HT-29 (cell line): ENCODE measurements around the gene GPR108. TPM values are rescaled to one million over a fixed set of nuclear protein-coding genes. Genes with fewer than 3 reads are reported as not detected.
"Not testable (repeated sequence)": the region's sequence is repeated elsewhere in the genome, so short reads cannot be mapped to it uniquely, and the experiment has no call there.

Source experiments
- DNase-seq: peaks from one replicate; pipeline ENCODE4 v3.0.0-alpha.2; 2015; ENCODE audit warnings: low spot score
- total RNA-seq: library from RNA; depleted of rRNA; stranded (reverse); fragments of >200 nt; shearing (Covaris generic); gene quantifications from 2 replicates; pipeline ENCODE4 v1.2.3, GENCODE V29; 2014

Gene GPR108
- total RNA-seq, 1 experiment from 2014 or later = 74.2 TPM

- DNase-seq = peak; percentile 27
These were observed 23.8 kb upstream of the GPR108 start for GRCh38 chr19:6761053-6761676.

GRCh38 chr19:6760606-6761005 is 23.2 kb upstream of the GPR108 start:
- no peak for DNase-seq

- DNase-seq = no peak
These were observed 17.5 kb upstream of the GPR108 start for GRCh38 chr19:6754653-6755463.

- DNase-seq = no peak
These were observed 16.8 kb upstream of the GPR108 start for GRCh38 chr19:6754136-6754535.

- DNase-seq = peak; percentile 86
These were observed 16.0 kb upstream of the GPR108 start for GRCh38 chr19:6753178-6754031.

GRCh38 chr19:6752256-6753177 is 15.1 kb upstream of the GPR108 start:
- DNase-seq = peak; percentile 59

GRCh38 chr19:6751189-6751588 is 13.8 kb upstream of the GPR108 start:
- DNase-seq = no peak

GRCh38 chr19:6750062-6750461 is 12.7 kb upstream of the GPR108 start:
- no peak for DNase-seq

- DNase-seq = not testable (repeated sequence)
These were observed 11.2 kb upstream of the GPR108 start for GRCh38 chr19:6748543-6748942.

- no peak for DNase-seq
These were observed 8.6 kb upstream of the GPR108 start for GRCh38 chr19:6745965-6746364.

GRCh38 chr19:6744381-6745301 is 7.3 kb upstream of the GPR108 start:
- DNase-seq = peak; percentile 80

GRCh38 chr19:6743714-6744380 is 6.5 kb upstream of the GPR108 start:
- DNase-seq = no peak

GRCh38 chr19:6743066-6743465 is 5.7 kb upstream of the GPR108 start:
- DNase-seq = no peak

- DNase-seq = peak; percentile 19
These were observed 3.4 kb upstream of the GPR108 start for GRCh38 chr19:6740589-6741343.

GRCh38 chr19:6739883-6740588 is 2.7 kb upstream of the GPR108 start:
- peak; percentile 45 for DNase-seq

- peak; percentile 70 for DNase-seq
These were observed 2.1 kb upstream of the GPR108 start, which contains the start of gene TRIP10 for GRCh38 chr19:6739390-6739882. TSS of gene TRIP10 (plus strand) at chr19:6739680. CDS start at chr19:6739762, 82 bp downstream.

- no peak for DNase-seq
These were observed 1.5 kb upstream of the GPR108 start for GRCh38 chr19:6738787-6739389.
